Activated CD4-positive, alpha-beta T cell treated with anti-CD3 and anti-CD28 coated beads for 1 hour (primary cell): ENCODE data around the gene DMD.

Source experiments
- DNase-seq: peaks from one replicate; pipeline ENCODE4 v3.0.0-alpha.2; 2020

The DMD gene

DNA sequence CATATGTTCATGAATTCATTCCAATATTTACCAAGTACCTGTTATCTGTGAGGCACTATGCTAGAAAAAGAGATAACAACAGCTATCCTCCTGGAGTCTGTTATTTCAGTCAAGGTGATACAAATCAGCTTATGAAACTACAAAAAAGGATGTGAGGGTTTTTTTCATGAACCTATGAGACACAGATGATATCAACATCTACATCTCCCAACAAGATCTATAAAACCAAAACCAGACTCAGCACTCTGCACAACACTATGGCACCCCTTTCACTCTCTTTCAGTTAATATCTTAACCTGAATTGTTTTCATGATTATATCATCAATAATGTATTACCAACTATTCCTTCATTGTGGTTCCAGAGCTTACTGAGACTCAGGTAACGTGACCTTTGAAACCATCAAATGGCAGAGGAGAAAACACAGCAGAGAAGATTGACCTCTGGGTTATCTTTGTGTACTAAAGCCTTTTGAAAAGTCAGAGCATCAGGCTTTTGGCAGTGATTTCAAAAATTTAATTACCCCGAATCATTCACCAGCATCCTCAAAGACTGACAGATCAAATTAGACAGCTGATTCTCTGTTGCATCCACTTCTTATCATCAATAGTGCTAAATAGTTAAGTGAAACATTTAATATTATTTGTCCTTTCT is 1894.9 kb downstream of the DMD start:
- DNase-seq, result no peak

DNA sequence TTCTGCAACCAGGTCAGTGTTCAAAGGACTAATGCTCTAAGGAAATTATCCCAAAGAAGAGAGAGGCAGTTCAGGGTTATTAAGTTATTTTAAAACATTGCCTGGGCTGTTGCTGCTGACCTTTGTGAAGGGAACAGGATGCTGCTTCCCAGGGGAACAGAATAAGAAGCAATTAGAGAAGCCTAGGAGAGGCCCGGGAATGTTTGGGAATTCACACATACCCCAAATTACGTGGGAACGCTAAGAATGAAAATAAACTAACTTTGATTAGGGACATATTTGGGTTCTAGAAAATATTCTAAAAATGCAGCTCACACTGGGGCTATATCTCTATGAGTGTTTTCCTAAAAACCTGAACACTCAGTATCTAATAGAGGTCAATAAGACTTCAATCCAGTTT is 1896.4 kb downstream of the DMD start:
- DNase-seq, result no peak

DNA sequence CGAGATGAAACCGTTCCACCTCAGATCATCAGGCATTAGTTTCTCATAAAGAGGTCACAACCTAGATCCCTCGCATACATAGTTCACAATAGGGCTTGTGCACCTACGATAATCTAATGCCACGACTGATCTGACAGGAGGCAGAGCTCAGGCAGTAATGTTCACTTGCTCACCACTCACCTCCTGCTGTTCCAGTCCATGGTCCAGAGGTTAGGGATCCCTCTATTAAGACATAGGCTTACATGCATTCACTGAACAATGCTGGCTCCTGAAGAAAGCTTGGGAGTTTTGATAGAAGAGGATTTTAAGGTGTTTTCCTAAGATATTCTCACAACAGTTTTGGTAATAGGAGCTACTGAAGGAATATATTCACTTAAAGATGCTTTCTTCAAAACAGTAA is 1903.4 kb downstream of the DMD start:
- no peak for DNase-seq

GRCh38 chrX:31302573-31303075 is 1908.7 kb downstream of the DMD start:
- no peak for DNase-seq

- no peak for DNase-seq
Observed at GRCh38 chrX:31301941-31302340, 1909.4 kb downstream of the DMD start.

DNA sequence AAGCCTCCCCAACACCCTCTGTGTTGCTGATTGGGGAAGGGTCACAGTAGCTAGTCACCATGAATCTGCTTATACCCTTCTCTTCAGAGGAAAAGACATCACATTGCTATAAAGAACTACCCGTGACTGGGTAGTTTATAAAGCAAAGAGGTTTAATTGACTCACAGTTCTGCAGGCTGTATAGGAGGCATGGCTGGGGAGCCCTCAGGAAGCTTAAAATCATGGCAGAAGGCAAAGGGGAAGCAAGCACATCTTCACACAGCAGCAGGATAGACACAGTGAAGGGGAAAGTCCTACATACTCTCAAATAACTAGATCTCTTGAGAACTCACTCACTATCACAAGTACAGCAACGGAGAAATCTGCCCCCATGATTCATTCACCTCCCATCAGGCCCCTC is 1910.1 kb downstream of the DMD start:
- no peak for DNase-seq

DNA sequence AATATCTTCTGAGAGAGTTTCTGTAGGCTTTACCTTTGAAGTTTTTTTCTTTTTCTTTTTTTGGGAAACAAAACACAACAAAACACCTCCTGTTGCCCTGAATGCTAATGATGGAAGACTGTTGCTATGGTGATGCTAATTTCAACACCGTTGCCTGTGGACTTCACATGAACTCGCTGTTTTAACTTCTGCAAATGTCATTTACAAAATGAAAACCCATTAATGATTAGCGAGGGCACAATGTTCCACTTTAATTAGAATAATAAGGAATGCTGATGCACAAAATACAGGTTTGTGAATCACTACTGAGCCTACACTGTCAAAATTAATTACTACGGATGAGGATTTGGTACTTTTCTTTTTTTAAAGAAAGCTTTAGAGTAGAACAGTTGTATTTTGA is 1912.4 kb downstream of the DMD start:
- no peak for DNase-seq

- no peak for DNase-seq
Observed at GRCh38 chrX:31297881-31298280, 1913.5 kb downstream of the DMD start.

GRCh38 chrX:31294475-31294874 is 1916.9 kb downstream of the DMD start:
- no peak for DNase-seq

DNA sequence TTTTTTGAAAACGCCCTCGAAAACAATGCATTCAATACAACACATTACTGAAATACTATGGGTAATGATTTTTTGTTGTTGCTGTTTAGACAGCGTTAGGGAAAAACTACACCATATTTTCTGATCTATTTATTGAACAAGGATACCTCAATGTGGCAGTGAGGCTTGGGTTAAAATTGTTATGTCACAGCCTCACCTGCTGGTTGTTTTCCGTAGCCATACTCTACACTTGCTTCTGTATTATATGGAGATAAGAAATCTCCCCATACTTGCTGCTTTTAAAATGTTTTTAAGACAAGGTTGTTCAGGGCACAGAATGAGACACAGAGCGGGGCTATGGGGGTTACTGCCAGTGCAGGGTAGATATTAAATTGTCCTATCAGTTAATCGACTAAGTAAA is 1917.9 kb downstream of the DMD start:
- DNase-seq, result no peak

GRCh38 chrX:31291131-31291530 is 1920.2 kb downstream of the DMD start:
- no peak for DNase-seq

DNA sequence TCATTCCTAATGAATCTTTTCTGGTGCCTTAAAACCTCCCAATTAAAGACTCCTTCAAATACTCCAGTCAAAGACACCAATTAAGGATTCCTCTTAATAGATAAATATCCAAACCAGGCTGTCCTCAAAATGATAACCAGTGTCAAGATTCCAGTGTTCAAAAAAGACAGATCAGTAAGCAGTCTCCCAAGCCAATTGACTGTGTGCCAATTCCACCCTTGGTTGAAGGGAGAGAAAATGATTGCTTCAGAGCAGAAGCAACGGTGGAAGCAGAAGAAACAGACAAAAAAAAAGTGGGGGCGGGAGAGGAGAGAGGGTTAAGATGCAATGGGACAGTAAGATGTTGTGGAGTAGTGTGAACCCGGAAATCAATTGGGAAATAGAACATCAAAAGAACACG is 1923.5 kb downstream of the DMD start:
- DNase-seq, result no peak

DNA sequence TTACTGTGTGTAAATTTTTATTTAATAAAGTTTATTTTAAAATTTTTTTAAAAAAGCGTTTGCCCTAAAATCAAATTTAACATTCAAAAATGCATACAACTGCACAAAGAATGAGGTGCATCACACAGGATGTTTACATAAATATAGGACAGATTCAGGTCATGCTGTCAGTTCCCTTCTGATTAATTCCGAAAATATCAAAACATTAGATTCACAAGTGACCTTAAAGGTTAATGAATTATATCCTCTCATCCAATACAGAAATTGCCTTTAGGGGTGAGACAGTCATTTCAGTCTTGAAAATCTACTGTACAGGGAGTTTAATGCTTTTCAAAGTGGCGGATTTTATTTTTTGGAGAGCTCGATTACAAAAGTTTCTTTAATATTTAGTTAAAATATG is 1930.8 kb downstream of the DMD start:
- no peak for DNase-seq

- no peak for DNase-seq
Observed at GRCh38 chrX:31279359-31279758, 1932.0 kb downstream of the DMD start.

DNA sequence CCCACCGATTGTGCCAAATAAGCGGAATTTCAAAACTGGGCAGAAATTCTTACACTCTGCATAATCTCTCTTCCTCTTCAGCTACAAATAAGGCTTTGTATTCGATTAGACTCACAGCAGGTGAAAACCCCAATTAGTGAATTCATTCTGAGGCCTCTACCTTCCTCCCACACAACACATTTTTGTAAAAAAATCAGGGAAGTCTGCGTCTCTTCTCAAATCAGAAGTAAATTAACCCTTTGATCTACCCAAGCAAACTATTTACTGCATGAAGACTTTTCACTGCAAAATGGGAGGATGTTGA is 1938.9 kb downstream of the DMD start:
- no peak for DNase-seq

DNA sequence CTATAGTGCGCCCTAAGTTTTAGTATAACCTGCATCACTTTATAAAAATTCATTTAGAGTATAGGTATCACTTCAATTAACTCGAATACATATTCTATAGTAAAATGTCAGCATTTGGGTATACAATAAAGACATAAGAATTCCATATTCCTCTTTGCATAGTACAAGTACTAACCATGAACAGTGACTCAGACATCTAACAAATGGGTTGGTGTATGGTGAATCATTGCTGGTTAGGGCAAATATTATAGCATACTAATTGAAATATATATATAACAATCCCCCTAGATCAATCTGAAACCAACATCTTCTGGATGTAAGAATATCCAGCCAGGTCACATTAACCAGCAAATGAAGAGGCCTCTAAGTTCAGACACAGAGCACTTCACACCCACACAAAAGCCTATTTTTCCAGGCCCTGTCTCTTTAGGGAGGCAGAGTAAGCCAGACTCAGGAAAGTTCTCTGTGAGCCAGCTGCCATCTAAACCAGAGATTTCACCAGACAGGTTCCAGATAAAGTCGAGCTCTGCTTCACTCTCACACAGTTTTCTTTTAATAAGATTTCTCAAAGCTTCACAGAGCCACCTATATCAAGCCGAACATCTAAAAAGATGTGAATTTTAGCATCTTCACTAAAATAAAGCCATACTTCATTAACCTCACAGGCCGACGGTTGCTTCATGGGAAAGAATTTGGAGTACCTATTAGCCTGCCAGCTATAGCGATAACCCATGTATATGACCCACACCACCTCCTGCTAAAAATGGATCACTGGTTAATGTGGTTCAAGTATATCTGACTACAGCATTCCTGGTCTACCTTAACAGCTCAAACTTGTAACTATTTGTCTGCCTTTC is 1939.5 kb downstream of the DMD start:
- no peak for DNase-seq

DNA sequence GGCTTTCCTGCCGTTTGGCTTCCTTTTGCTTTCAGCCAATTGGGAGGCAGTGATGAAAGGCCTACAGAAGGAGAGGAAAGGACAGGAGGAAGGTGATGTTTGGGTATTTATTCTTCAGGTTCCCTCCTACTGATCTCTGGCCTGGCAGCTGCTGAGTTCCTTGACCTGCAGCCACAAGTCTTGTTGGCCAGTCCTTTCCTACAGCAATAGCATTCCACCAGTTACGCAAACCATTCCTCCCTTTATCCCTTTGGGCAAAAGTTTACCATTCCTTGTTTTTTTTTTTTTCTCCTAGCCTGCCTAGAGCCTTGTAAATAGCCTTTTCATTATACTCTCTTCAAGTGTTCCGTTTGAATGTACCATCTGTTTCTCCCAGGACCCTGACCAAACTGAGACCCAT is 1941.4 kb downstream of the DMD start:
- no peak for DNase-seq

GRCh38 chrX:31268359-31268758 is 1943.0 kb downstream of the DMD start:
- DNase-seq, result no peak

DNA sequence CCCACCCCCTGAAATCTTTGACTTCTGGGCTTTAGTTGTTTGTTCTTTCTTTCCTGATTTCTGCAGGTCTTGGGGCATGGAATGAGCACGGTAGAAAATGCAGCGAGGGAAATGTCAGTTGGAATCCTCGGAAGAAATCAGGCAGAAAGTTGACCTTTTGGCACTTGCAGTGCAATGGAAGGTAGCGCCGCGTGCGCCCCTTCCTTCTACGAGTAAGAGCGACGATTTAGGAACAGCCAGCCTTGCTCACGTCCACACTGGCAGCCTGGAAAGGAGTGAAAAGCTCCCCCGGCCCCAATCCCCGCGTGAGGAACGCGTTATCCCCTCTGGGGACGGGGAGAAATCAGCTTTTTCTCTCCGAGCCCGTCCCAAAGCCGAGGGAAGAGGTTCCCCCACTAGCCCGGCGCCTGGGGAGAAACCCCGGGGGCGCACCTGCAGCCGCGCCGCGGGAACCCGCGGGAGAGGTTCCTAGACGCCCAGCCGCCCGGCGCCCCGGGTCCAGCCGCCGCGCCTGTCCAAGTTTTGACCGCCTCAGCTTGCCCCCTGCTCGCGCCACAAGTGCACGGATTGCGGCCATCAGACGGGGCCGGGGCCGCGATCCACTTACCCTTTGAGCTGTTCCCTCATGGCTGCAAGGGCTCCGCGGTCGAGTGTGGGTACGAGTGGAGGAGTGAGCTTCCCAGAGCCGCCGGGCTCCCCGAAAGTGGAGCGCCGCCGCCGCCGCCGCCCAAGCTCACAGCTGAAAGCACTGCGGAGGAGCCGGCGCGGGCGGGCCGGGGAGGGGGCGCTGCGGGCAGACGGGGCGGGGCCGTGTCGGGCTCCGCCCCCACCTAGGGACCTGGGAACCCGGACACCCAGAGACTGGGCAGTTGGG is 1944.9 kb downstream of the DMD start:
- DNase-seq, result no peak

DNA sequence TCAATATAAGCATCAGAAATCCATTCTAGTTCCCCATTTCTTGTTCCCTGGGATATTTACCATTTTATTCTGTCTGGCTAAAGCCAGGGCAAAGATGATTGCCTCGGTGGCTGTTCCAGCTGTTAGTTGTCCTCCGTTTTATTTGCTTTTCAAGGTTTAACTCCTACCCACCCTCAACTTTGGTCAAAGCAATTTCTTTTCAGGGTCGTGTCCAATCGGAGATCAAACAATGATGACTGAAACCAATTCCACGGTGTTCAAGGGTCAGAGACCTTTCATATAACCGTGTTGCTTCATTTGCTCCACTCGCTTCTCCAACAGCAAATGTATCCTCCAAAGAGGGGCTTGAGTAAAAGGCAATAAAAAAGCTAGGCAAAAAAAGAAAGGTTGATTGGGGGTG is 1946.0 kb downstream of the DMD start:
- DNase-seq, result no peak

GRCh38 chrX:31260351-31260750 is 1951.0 kb downstream of the DMD start:
- no peak for DNase-seq

GRCh38 chrX:31258166-31258565 is 1953.2 kb downstream of the DMD start:
- no peak for DNase-seq

GRCh38 chrX:31255310-31256033 is 1955.9 kb downstream of the DMD start:
- no peak for DNase-seq
